Right renal cortex interstitium (tissue), 3 donors: ENCODE measurements around the gene VAMP2. TPM values are rescaled to one million over a fixed set of nuclear protein-coding genes. Genes with fewer than 3 reads are reported as not detected.

ENCODE experiments used
- DNase-seq, 3 donors: peaks; one replicate each; pipeline ENCODE4 v3.0.0-alpha.2; 2013; ENCODE audit warnings: low read depth in 3 of 3, low spot score in 2 of 3
- polyA plus RNA-seq, 3 donors: library from polyadenylated mRNA; unstranded; fragments of 120-200 nt; gene quantifications; one replicate each; pipeline ENCODE4 v1.2.1, GENCODE V29; 2013; ENCODE audit not compliant: insufficient read length in 3 of 3

VAMP2 gene
- polyA plus RNA-seq, 3 donors, result 98.7 to 114 (median 102) TPM

GRCh38 chr17:8109661-8110455, 52.9 kb downstream of the VAMP2 start:
- DNase-seq, result no peak

Other genes starting within 250 kb of the VAMP2 start
- gene RNF227, start 246.7 kb downstream of the VAMP2 start, polyA plus RNA-seq, result 1 to 10 TPM; 3.4 to 5.0 (median 4.3) TPM
- gene KCNAB3, start 233.1 kb downstream of the VAMP2 start, polyA plus RNA-seq, result 10 to 100 TPM in 1 of 3 donors, 1 to 10 TPM in 2; 5.9 to 10.2 (median 9.2) TPM
- 100 to 1,000 TPM; 131 to 171 (median 162) TPM for gene TRAPPC1, start 231.0 kb downstream of the VAMP2 start, polyA plus RNA-seq
- gene CNTROB, start 230.7 kb downstream of the VAMP2 start, polyA plus RNA-seq, result 10 to 100 TPM; 48.1 to 49.6 (median 48.6) TPM
- gene GUCY2D, start 160.3 kb downstream of the VAMP2 start, polyA plus RNA-seq, result under 1 TPM; 0.03 to 0.35 (median 0.28) TPM
- gene ALOX15B, start 123.9 kb downstream of the VAMP2 start, polyA plus RNA-seq, result 1 to 10 TPM in 2 of 3 donors, under 1 TPM in 1; 0.62 to 1.2 (median 1.1) TPM
- under 1 TPM; 0.54 to 0.91 (median 0.68) TPM for gene ALOX12B, start 75.2 kb downstream of the VAMP2 start, polyA plus RNA-seq
- gene ALOXE3, start 44.4 kb downstream of the VAMP2 start, polyA plus RNA-seq, result not detected
- gene HES7, start 38.8 kb downstream of the VAMP2 start, polyA plus RNA-seq, result not detected
- gene PER1, start 10.5 kb downstream of the VAMP2 start, polyA plus RNA-seq, result 10 to 100 TPM; 14.5 to 21.8 (median 21.2) TPM
- gene TMEM107, start 13.4 kb upstream of the VAMP2 start, polyA plus RNA-seq, result 10 to 100 TPM; 22.4 to 25.9 (median 23.5) TPM
- 1 to 10 TPM; 3.0 to 4.3 (median 3.7) TPM for gene BORCS6, start 27.2 kb upstream of the VAMP2 start, polyA plus RNA-seq
- gene AURKB, start 47.6 kb upstream of the VAMP2 start, polyA plus RNA-seq, result 10 to 100 TPM; 28.6 to 36.7 (median 33.0) TPM
- 10 to 100 TPM; 18.9 to 24.9 (median 22.7) TPM for gene CTC1, start 85.1 kb upstream of the VAMP2 start, polyA plus RNA-seq
- 10 to 100 TPM; 35.3 to 43.0 (median 38.9) TPM for gene PFAS, start 86.3 kb upstream of the VAMP2 start, polyA plus RNA-seq
- 10 to 100 TPM; 27.8 to 29.9 (median 28.7) TPM for gene RANGRF, start 125.7 kb upstream of the VAMP2 start, polyA plus RNA-seq
- 1 to 10 TPM; 2.6 to 3.4 (median 3.2) TPM for gene SLC25A35, start 132.5 kb upstream of the VAMP2 start, polyA plus RNA-seq
- 10 to 100 TPM; 14.2 to 21.9 (median 15.1) TPM for gene ARHGEF15, start 147.3 kb upstream of the VAMP2 start, polyA plus RNA-seq
- not detected for gene ODF4, start 176.9 kb upstream of the VAMP2 start, polyA plus RNA-seq
- 1,000 to 10,000 TPM; 3,518 to 3,658 (median 3,532) TPM for gene RPL26, start 220.2 kb upstream of the VAMP2 start, polyA plus RNA-seq
- gene RNF222, start 234.9 kb upstream of the VAMP2 start, polyA plus RNA-seq, result under 1 TPM in 2 of 3 donors, not detected in 1; 0.04 to 0.06 TPM